Superior temporal gyrus (tissue), 1 donor: ENCODE results near the gene RPL5.

ENCODE experiments used
- DNase-seq: peaks from one replicate; pipeline ENCODE4 v3.0.0-alpha.2; 2016; ENCODE audit errors: extremely low spot score

RPL5 gene

GRCh38 chr1:92855236-92855635 lies 23.4 kb downstream of the RPL5 start:
- DNase-seq = no peak

- no peak for DNase-seq
Observed at GRCh38 chr1:92857817-92858216, 26.0 kb downstream of the RPL5 start.

GRCh38 chr1:92858564-92859399 lies 26.9 kb downstream of the RPL5 start:
- DNase-seq = peak; percentile 99

- no peak for DNase-seq
Observed at GRCh38 chr1:92859400-92860039, 27.7 kb downstream of the RPL5 start.

- DNase-seq = no peak
Observed at GRCh38 chr1:92862605-92863004, 30.8 kb downstream of the RPL5 start.

GRCh38 chr1:92864131-92864530 lies 32.3 kb downstream of the RPL5 start:
- DNase-seq = no peak

GRCh38 chr1:92870591-92870990 lies 38.8 kb downstream of the RPL5 start:
- DNase-seq = no peak

GRCh38 chr1:92872719-92873118 lies 40.9 kb downstream of the RPL5 start:
- peak; percentile 35 for DNase-seq

- no peak for DNase-seq
Observed at GRCh38 chr1:92874987-92875386, 43.1 kb downstream of the RPL5 start.

- DNase-seq = peak; percentile 78
Observed at GRCh38 chr1:92876351-92876750, 44.5 kb downstream of the RPL5 start.

GRCh38 chr1:92877081-92877711 lies 45.4 kb downstream of the RPL5 start:
- peak; percentile 87 for DNase-seq

GRCh38 chr1:92877792-92878191 lies 46.0 kb downstream of the RPL5 start:
- DNase-seq = peak; percentile 88

- DNase-seq = peak; percentile 54
Observed at GRCh38 chr1:92879316-92879968, 47.6 kb downstream of the RPL5 start.

- DNase-seq = peak; percentile 44
Observed at GRCh38 chr1:92881391-92881790, 49.6 kb downstream of the RPL5 start.

GRCh38 chr1:92882819-92883218 lies 51.0 kb downstream of the RPL5 start:
- no peak for DNase-seq

GRCh38 chr1:92883297-92883696 lies 51.5 kb downstream of the RPL5 start:
- peak; percentile 34 for DNase-seq

- no peak for DNase-seq
Observed at GRCh38 chr1:92884195-92884594, 52.4 kb downstream of the RPL5 start.

- no peak for DNase-seq
Observed at GRCh38 chr1:92886886-92887419, 55.1 kb downstream of the RPL5 start.

- DNase-seq = no peak
Observed at GRCh38 chr1:92887465-92887864, 55.6 kb downstream of the RPL5 start.
